Nephron progenitor cell (in vitro differentiated cells): ENCODE results near the gene ZEB1.

Source experiments
- DNase-seq: peaks from one replicate; pipeline ENCODE4 v3.0.0; 2021
- H3K27ac Mint-ChIP-seq: 2 replicates; pipeline ENCODE4 v1.8.0; 2021; ENCODE audit warnings: mild to moderate bottlenecking, moderate library complexity, mixed read lengths
- H3K27me3 Mint-ChIP-seq: 2 replicates; pipeline ENCODE4 v1.8.0; 2021; ENCODE audit warnings: mild to moderate bottlenecking, low read depth, mixed read lengths; ENCODE audit not compliant: poor library complexity
- H3K36me3 Mint-ChIP-seq: 2 replicates; pipeline ENCODE4 v1.8.0; 2021; ENCODE audit warnings: low read depth, mixed read lengths
- H3K4me1 Mint-ChIP-seq: 2 replicates; pipeline ENCODE4 v1.8.0; 2021; ENCODE audit warnings: mixed read lengths
- H3K4me3 Mint-ChIP-seq: 2 replicates; pipeline ENCODE4 v1.8.0; 2021; ENCODE audit warnings: mild to moderate bottlenecking, moderate library complexity, mixed read lengths
- H3K9me3 Mint-ChIP-seq: 2 replicates; pipeline ENCODE4 v1.8.0; 2021; ENCODE audit warnings: mild to moderate bottlenecking, moderate library complexity, mixed read lengths
- TF ChIP-seq, protein P1 (sequence below): fragments of 200-600 bp; sonication (generic); IDR thresholded peaks from 2 replicates; pipeline ENCODE4 v1.5.0; 2021; ENCODE audit warnings: antibody characterized with exemption

The ZEB1 gene

DNA sequence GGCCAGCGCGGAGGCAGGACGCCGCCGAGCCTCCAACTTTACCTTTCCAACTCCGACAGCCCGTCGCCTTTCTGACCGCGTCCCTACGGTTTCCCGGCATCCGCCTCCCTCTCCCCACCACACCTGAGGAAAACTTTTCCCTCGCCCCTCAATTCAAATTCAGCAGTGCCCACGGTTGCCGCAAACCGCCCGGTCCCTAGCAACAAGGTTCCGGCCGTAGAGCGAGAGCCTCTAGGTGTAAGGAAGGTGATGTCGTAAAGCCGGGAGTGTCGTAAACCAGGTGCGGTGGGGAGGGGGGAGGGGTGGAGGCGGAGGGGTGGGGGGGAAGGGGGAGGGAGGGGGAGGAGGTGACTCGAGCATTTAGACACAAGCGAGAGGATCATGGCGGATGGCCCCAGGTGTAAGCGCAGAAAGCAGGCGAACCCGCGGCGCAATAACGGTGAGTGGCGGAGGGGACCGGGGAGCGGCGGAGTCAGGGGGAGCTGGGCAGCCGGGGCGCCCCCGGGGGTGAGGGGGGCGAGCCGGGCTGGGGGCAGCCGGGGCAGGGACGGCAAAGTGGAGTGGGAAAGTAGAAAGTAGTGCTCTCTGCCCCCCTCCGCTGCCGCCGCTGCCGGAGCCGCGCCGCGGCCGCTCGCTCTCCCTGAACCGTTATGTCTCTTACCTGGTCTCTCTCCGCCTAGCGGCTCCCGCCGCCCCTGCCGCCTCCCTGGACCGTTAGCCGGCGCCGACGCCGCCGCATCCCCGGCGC, at the start of gene ZEB1:
TSS of gene ZEB1 (plus strand) at position 363 of the 748 bp plus-strand sequence. CDS start at position 382, 19 bp downstream.
- H3K36me3 Mint-ChIP-seq = no peaks in the 10 kb centered on the region
- H3K4me3 Mint-ChIP-seq = peak within 1 kb of the TSS; percentile 99
- peak; percentile 82 for DNase-seq
- TF ChIP-seq, protein P1, sequence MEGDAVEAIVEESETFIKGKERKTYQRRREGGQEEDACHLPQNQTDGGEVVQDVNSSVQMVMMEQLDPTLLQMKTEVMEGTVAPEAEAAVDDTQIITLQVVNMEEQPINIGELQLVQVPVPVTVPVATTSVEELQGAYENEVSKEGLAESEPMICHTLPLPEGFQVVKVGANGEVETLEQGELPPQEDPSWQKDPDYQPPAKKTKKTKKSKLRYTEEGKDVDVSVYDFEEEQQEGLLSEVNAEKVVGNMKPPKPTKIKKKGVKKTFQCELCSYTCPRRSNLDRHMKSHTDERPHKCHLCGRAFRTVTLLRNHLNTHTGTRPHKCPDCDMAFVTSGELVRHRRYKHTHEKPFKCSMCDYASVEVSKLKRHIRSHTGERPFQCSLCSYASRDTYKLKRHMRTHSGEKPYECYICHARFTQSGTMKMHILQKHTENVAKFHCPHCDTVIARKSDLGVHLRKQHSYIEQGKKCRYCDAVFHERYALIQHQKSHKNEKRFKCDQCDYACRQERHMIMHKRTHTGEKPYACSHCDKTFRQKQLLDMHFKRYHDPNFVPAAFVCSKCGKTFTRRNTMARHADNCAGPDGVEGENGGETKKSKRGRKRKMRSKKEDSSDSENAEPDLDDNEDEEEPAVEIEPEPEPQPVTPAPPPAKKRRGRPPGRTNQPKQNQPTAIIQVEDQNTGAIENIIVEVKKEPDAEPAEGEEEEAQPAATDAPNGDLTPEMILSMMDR = peak; percentile 26
- no peaks in the 10 kb centered on the region for H3K9me3 Mint-ChIP-seq
- peaks cover 46% of the 10 kb centered on the region for H3K4me1 Mint-ChIP-seq
- peak within 1 kb of the TSS; percentile 99 for H3K27ac Mint-ChIP-seq
- H3K27me3 Mint-ChIP-seq = peaks cover 39% of the 10 kb centered on the region

DNA sequence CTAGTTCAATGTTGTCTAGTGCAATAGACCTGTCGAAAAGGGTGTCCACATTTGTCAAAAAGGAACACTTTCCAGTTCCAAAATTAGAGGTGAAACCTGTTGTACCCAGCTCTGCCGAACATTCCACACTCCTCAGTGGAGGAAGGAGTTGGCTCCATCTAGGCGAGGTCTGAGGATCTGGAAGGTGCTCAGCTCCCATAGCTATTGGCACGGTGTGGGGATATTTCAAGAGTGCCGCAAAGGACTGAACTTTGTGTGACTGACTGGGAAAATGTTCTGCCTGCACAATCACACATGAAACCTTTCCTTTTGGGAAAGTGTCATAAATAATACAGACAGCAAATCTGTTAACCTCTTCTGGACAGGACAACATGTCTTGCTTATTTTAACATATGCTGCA, 48.1 kb upstream of the ZEB1 start:
- no peaks in the 10 kb centered on the region for H3K36me3 Mint-ChIP-seq
- H3K4me1 Mint-ChIP-seq = peaks cover 7% of the 10 kb centered on the region
- no peaks in the 10 kb centered on the region for H3K27me3 Mint-ChIP-seq
- no peak overlapping the region for H3K4me3 Mint-ChIP-seq
- H3K27ac Mint-ChIP-seq = no peak overlapping the region
- TF ChIP-seq, protein P1 = no peak
- no peak for DNase-seq
- peaks cover 4% of the 10 kb centered on the region for H3K9me3 Mint-ChIP-seq

DNA sequence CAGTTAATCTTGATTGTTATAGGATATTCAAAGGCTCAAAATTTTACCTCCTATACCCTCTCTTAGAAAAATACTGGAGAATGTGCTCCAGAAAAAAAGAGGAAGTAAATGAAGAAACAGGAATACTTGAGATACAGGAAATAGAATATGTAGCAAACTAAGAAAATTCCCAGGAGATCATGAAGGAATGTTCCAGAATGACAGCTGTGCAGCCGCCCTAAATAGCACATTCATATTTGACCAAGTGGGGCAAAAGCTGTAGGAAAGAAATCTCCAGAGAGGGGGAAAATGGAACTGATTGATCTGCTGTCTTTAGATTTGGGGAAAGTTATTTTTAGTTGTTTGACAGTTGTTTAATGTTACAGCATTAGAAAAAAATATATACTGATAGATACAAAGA, 46.2 kb upstream of the ZEB1 start:
- Mint-ChIP-seq H3K27me3 (no peaks in the 10 kb centered on the region), H3K9me3 (peaks cover 4% of the 10 kb centered on the region), H3K36me3 (no peaks in the 10 kb centered on the region), H3K27ac (no peak overlapping the region), H3K4me3 (no peak overlapping the region), H3K4me1 (peaks cover 7% of the 10 kb centered on the region)
- no peak for DNase-seq
- TF ChIP-seq, protein P1 = no peak

DNA sequence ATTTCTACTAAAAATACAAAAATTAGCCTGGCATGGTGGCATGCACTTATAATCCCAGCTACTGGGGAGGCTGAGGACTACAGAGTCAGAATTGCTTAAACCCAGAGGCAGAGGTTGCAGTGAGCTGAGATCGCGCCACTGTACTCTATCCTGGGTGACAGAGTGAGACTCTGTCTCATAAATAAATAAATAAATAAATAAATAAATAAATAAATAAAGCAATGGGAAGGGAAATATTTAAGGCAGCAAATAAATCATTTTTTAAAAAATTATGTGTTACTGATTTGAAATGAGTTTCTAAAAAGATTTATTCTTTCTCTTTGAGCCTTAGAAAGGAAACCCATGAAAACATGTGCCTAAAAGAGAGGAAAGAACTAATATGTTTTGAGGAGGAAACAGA, 45.2 kb upstream of the ZEB1 start:
- DNase-seq = no peak
- TF ChIP-seq, protein P1 = no peak
- Mint-ChIP-seq H3K27me3 (no peaks in the 10 kb centered on the region), H3K4me3 (no peak overlapping the region), H3K27ac (no peak overlapping the region), H3K36me3 (no peaks in the 10 kb centered on the region), H3K9me3 (peaks cover 4% of the 10 kb centered on the region), H3K4me1 (peaks cover 1% of the 10 kb centered on the region)

DNA sequence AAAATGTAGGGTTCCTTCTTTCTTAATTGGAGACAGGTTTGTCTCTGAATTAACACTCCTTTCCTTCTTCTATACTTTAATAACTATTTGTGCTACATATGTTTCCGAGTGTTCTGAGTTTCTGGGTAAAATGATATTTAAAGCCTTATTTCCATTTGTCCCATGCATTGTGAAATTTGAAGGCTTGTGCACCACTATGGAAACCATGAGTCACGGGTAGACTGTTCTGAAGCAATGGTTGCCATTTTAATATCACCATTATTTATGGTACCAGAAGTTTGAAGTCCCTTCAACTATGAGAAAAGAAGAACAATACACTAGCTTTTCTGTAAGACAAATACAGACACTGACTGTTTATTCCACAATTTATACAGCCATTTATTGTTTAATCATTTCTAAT, 44.7 kb upstream of the ZEB1 start:
- H3K27ac Mint-ChIP-seq = no peak overlapping the region
- H3K27me3 Mint-ChIP-seq = peaks cover 3% of the 10 kb centered on the region
- no peaks in the 10 kb centered on the region for H3K36me3 Mint-ChIP-seq
- H3K4me3 Mint-ChIP-seq = no peak overlapping the region
- peaks cover 4% of the 10 kb centered on the region for H3K9me3 Mint-ChIP-seq
- TF ChIP-seq, protein P1 = no peak
- DNase-seq = no peak
- H3K4me1 Mint-ChIP-seq = no peaks in the 10 kb centered on the region
